Measurements from ENCODE around the gene CFD.
"Not testable (repeated sequence)": the region's sequence is repeated elsewhere in the genome, so short reads cannot be mapped to it uniquely, and the experiment has no call there.

Gene CFD

GRCh38 chr19:827314-827709 lies 32.2 kb upstream of the CFD start:
- no peak for DNase-seq

GRCh38 chr19:827710-828321 lies 31.6 kb upstream of the CFD start, which contains the start of gene AZU1:
AZU1 (plus strand) TSS chr19:827837; CDS start chr19:827847, 10 bp downstream.
- DNase-seq: no peak

DNA sequence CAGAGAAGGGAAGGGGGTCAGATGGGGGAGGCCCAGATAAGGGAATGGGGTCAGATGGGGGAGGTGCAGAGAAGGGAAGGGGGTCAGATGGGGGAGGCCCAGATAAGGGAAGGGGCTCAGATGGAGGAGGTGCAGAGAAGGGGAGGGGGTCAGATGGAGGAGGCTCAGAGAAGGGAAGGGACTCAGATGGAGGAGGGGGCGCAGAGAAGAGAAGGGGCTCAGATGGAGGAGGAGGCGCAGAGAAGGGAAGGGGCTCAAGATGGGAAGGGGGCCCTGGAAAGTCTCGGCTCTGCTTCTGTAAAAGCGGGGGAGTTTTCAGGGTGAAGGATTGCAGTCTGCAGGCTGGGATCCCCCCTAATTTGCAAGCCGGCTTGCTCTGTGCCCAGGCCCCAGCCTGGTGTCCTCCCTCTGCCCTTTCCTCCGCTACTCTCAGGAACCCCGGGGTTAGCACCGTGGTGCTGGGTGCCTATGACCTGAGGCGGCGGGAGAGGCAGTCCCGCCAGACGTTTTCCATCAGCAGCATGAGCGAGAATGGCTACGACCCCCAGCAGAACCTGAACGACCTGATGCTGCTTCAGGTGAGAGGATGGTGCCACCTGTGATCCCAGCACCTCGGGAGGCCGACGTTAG lies 30.2 kb upstream of the CFD start:
- no peak for DNase-seq

GRCh38 chr19:831407-832369 lies 27.8 kb upstream of the CFD start:
- DNase-seq: no peak

DNA sequence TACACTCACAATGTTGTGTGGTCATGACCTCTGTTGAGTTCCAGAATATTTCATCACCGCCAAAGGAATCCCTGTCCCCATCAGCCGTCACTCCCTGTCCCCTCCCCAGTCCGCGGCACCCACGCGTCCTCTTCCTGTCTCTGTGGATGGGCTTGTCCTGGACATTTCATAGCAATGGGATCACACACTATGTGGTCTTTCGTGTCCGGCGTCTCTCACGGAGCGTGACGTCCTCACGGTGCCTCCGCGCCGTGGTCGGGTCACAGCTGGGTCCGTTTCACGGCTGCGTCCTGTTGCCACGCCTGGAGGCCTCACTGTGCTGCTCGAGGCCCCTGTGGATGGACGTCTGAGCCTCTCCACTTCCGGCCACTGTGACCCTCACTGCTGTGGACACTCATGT lies 25.2 kb upstream of the CFD start:
- no peak for DNase-seq

GRCh38 chr19:835210-835810 lies 24.2 kb upstream of the CFD start:
- no peak for DNase-seq

- no peak for DNase-seq
Measured at GRCh38 chr19:840519-841206, 18.8 kb upstream of the CFD start, which contains the start of gene PRTN3. PRTN3 (plus strand) TSS chr19:840999; CDS start chr19:841009, 10 bp downstream.

DNA sequence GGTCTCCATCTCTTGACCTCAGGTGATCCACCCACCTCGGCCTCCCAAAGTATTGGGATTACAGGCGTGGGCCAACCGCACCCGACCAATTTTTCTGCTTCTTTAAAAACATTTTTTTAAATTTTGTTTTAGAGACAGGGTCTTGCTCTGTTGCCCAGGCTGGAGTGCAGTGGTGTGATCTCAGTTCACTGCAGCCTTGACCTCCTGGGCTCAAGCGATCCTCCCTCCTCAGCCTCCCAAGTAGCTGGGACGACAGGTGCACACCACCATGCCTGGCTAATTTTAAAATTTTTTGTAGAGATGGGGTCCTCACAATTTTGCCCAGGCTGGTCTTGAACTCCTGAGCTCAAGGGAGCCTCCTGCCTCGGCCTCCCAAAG lies 16.7 kb upstream of the CFD start:
- DNase-seq: not testable (repeated sequence)

DNA sequence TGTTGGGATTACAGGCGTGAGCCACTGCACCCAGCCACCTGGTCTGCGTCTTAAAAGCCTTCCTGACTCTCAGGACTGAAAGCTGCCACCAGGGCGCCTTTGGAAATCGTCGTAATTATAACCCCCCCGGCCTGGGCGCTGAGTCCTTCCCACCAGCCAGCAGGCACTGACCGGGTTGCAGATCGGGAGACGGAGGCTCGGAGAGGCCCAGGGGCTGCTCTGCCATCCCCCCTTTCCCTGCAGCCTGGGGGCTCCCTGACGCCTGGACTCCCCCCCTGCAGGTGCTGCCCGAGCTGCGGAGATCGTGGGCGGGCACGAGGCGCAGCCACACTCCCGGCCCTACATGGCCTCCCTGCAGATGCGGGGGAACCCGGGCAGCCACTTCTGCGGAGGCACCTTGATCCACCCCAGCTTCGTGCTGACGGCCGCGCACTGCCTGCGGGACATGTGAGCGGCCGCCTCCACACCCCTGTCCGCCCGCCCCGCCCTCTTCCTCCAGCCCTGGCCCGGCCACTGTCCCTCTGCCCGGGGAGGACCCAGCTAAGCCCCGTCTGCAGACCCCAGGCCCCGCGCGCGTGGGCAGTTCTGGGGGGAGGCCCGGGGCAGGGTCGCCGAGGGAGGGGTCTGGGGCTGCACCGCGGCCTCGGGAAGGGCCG lies 16.2 kb upstream of the CFD start:
- no peak for DNase-seq

DNA sequence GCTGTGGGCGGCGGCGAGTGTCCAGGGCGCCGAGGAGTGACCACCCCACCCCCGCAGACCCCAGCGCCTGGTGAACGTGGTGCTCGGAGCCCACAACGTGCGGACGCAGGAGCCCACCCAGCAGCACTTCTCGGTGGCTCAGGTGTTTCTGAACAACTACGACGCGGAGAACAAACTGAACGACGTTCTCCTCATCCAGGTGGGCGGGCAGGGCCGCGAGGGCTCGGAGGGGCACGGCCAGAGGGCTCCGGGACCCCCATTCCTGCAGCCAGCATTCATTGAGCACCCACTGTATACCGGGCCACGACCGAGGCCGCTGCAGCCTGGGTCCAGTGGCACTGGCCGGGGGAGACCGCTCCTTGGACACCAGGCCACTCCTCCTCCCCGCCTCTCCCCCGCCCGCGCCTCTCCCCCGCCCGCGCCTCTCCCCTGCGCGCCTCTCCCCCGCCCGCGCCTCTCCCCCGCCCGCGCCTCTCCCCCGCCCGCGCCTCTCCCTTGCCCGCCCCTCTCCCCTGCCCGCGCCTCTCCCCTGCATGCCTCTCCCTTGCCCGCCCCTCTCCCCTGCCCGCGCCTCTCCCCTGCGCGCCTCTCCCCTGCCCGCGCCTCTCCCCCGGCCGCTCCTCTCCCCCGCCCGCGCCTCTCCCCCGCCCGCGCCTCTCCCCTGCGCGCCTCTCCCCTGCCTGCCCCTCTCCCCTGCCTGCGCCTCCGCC lies 15.5 kb upstream of the CFD start:
- no peak for DNase-seq

DNA sequence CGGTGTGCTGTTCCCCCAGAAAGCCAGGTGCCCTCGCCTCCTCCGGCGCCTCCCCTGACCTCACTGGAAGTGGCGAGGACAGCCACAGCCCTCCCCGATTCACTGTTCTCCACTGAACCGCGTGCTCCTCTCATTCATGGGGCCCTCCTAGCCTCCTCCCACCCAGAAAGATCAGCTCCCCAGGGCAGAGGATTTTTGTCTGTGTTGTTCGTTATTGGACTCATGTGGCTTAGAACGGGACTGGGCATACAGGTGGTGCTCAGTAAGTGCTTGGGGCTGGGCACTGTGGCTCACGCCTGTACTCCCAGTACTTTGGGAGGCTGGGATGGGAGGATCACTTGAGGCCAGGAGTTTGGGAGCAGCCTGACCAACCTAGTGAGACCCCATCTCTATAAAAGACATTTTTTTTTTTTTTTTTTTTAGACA lies 14.9 kb upstream of the CFD start:
- DNase-seq: no peak

- no peak for DNase-seq
Measured at GRCh38 chr19:845707-846521, 13.6 kb upstream of the CFD start.

- no peak for DNase-seq
Measured at GRCh38 chr19:848386-848921, 11.0 kb upstream of the CFD start.

- DNase-seq: not testable (repeated sequence)
Measured at GRCh38 chr19:849195-849594, 10.3 kb upstream of the CFD start.

GRCh38 chr19:850221-850978 lies 9.1 kb upstream of the CFD start:
- DNase-seq: peak; percentile 84

DNA sequence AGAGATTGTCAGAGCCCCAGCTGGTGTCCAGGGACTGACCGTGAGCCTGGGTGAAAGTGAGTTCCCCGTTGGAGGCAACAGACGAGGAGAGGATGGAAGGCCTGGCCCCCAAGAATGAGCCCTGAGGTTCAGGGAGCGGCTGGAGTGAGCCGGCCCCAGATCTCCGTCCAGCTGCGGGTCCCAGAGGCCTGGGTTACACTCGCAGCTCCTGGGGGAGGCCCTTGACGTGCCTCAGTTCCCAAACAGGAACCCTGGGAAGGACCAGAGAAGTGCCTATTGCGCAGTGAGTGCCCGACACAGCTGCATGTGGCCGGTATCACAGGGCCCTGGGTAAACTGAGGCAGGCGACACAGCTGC lies 8.5 kb upstream of the CFD start:
- DNase-seq: no peak

DNA sequence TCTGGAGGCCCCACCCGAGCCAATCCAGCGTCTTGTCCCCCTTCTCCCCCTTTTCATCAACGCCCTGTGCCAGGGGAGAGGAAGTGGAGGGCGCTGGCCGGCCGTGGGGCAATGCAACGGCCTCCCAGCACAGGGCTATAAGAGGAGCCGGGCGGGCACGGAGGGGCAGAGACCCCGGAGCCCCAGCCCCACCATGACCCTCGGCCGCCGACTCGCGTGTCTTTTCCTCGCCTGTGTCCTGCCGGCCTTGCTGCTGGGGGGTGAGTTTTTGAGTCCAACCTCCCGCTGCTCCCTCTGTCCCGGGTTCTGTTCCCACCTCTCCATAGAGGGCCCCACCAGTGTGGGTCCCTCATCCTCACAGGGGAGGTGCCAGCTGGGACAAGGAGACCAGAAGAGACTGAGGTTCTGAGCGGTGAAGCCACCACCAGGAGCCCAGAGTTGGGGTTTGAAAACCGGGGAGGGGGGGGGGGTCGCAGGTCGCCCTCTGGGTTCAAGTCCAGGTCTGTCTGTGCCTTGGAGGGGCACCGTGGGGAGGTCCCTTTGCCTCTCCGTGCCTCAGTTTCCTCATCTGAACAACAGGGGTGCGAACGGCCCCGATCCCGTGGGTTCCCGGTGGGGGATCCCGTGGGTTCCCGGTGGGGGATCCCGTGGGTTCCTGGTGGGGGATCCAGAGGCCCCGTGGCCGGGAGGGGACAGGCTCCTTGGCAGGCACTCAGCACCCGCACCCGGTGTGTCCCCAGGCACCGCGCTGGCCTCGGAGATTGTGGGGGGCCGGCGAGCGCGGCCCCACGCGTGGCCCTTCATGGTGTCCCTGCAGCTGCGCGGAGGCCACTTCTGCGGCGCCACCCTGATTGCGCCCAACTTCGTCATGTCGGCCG lies 7.1 kb upstream of the CFD start, which contains the start of gene ELANE:
Gene ELANE (plus strand): TSS at position 168 of the 878 bp plus-strand sequence. CDS start 26 bp downstream, at position 194.
- DNase-seq: no peak

DNA sequence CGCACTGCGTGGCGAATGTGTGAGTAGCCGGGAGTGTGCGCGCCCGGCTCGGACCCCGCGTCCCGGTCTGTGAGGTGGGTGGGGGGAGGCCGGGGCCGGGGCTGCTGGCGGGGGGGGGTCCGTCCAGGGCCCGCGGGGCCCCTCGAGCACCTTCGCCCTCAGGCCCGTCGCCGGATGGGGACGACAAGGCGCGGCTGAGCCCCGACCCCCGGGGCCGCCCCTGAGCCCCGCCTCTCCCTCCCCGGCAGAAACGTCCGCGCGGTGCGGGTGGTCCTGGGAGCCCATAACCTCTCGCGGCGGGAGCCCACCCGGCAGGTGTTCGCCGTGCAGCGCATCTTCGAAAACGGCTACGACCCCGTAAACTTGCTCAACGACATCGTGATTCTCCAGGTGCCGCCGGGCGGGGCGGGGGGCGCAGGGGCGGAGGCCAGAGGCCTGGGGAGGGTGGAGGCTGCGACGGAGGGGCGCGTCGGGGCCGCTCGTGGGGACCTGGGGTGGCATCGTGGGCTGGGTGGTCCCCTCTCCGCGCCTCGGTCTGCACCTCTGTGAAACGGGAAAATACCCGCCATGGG lies 6.4 kb upstream of the CFD start:
- no peak for DNase-seq

Measured in EL (cell line).